Pancreas (tissue), 10 donors: ENCODE results near the gene IFI6. TPM values are rescaled to one million over a fixed set of nuclear protein-coding genes. Genes with fewer than 3 reads are reported as not detected.
A peak's percentile ranks its signal among the peaks of the same experiment; 100 is the strongest.

Source experiments
- ATAC-seq, 4 donors: fragments of 200-7000 bp; cut with Tn5 transposase; one replicate each; pipeline versions ENCODE4 v1.8.0 to v1.9.1; 2020; ENCODE audit warnings: mild to moderate bottlenecking in 4 of 4, moderate library complexity in 4 of 4
- DNase-seq, 6 donors: peaks; one replicate each; pipeline ENCODE4 v3.0.0-alpha.2; 2020
- FAIRE-seq: peaks from 2 replicates; lab custom pipeline; 2012; peaks lifted over from hg19 to GRCh38; lab: Jason Lieb, UNC
- H3K27ac ChIP-seq, 4 donors: fragments of 200-600 bp; sonication (generic); 1 replicate in 3 of 4; 2 replicates in 1 of 4; pipeline versions ENCODE4 v1.5.0 to v1.8.0; 2020
- H3K27me3 ChIP-seq, 4 donors: fragments of 200-600 bp; one replicate each; pipeline ENCODE4 v1.8.0; 2021
- H3K36me3 ChIP-seq, 3 donors: fragments of 200-600 bp; sonication (generic) in 1 of 3; one replicate each; pipeline versions ENCODE4 v1.5.0 to v1.8.0; 2020 to 2021
- H3K4me1 ChIP-seq, 3 donors: fragments of 200-600 bp; one replicate each; pipeline ENCODE4 v1.8.0; 2021
- H3K4me3 ChIP-seq, 4 donors: fragments of 200-600 bp; sonication (generic) in 2 of 4; one replicate each; pipeline versions ENCODE4 v1.5.0 to v1.8.0; 2020 to 2021
- H3K9me3 ChIP-seq, 4 donors: fragments of 200-600 bp; one replicate each; pipeline ENCODE4 v1.8.0; 2021
- WGBS, 2 donors: extraction: QIAGEN DNeasy Blood & Tissue Kit; methylation state at CpG; one replicate each; pipeline ENCODE4 v1.1.7; 2013; 5-methylcytosine and 5-hydroxymethylcytosine counted together
- intact Hi-C, 3 donors: fragments of 100-400 bp; cut with DNase I; formaldehyde crosslinking; loops; one replicate each; pipeline versions ENCODE4 v1.11.1 to v1.14.2; 2022
- polyA plus RNA-seq, 2 donors: library from polyadenylated mRNA; stranded (reverse); fragments of 200-250 nt; gene quantifications; one replicate each; pipeline ENCODE4 v1.2.3, GENCODE V29; 2013
- total RNA-seq, 6 donors: library from RNA; stranded (reverse); fragmentation: NEBNext Ultra II Directional in 4 of 6; extraction: Animal tissue kit (Norgen Biotek cat#: 25700) in 4 of 6; gene quantifications; one replicate each; pipeline versions ENCODE4 v1.2.1 to v1.2.4, GENCODE V29; 2021 to 2023
- TF ChIP-seq, protein P1 (sequence below), 4 donors: fragments of 200-600 bp; sonication (generic) in 3 of 4; IDR thresholded peaks; one replicate each; pipeline versions ENCODE4 v1.5.0 to v1.8.0; 2021; ENCODE audit warnings: antibody characterized with exemption in 4 of 4
- donor health status: healthy with polysubstance abuse.
- donor health status: DM: no; HTN: no; CAD: no; lungs with moderate emphysema.
- donor health status: DM: no; HTN: no; CAD: no.
- donor health status: control.
- donor health status: control.
- donor health status: Bipolar disorder and iron deficiency.
- donor health status: DM: yes; HTN: yes; CAD: no.
- donor health status: DM: no; HTN: no; CAD: no.
- donor health status: DM: no; HTN: no; CAD: no.
- donor health status: DM: yes; HTN: yes; CAD: no.

The IFI6 gene
- total and polyA plus RNA-seq, 8 donors, result 7.8 to 186 (median 38.4) TPM

DNA sequence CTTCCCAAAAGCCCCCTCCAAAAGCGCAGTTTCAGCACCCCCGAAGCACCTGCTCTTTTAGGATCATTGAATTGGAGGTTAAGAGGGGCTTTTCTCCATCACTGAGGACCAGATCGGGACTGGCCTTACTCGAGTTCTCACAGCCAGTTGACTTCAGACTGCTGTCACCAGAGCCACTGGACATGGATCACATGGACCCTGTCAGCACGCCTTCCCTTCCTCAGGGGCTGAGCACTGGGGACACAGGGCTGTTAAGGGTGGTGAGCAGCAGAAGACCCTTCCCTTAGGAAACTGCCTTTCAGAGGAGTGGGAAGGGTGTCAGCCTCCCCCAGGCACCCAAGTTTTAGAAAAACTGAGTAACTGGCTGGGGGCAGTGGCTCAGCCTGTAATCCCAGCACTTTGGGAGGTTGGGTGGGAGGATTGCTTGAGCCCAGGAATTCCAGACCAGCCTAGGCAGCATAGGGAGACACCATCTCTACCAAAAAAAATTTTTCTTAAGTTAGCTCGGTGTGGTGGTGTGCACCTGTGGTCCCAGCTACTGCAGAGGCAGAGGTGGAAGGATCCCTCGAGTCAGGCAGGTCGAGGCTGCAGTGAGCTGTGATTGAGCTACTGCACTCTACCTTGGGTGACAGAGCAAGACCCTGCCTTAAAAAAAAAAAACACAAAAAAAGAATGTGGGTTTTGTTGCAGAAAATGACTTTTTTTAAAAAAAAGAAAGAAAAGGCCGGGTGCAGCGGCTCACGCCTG lies 36.4 kb downstream of the IFI6 start:
- intact Hi-C loops, result no loop called here
- no peak for FAIRE-seq
- Histone ChIP-seq H3K9me3 (no peaks in the 10 kb centered on the region), H3K4me3 (no peak overlapping the region), H3K4me1 (no peaks in the 10 kb centered on the region), H3K27ac (peak overlapping the region in 1 of 4 donors; percentile 21), H3K27me3 (no peaks in the 10 kb centered on the region), H3K36me3 (no peaks in the 10 kb centered on the region)
- TF ChIP-seq, protein P1, sequence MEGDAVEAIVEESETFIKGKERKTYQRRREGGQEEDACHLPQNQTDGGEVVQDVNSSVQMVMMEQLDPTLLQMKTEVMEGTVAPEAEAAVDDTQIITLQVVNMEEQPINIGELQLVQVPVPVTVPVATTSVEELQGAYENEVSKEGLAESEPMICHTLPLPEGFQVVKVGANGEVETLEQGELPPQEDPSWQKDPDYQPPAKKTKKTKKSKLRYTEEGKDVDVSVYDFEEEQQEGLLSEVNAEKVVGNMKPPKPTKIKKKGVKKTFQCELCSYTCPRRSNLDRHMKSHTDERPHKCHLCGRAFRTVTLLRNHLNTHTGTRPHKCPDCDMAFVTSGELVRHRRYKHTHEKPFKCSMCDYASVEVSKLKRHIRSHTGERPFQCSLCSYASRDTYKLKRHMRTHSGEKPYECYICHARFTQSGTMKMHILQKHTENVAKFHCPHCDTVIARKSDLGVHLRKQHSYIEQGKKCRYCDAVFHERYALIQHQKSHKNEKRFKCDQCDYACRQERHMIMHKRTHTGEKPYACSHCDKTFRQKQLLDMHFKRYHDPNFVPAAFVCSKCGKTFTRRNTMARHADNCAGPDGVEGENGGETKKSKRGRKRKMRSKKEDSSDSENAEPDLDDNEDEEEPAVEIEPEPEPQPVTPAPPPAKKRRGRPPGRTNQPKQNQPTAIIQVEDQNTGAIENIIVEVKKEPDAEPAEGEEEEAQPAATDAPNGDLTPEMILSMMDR (IDR thresholded peaks at IDR 0.05), result no peak
- ATAC-seq, result no peak
- 87 to 94% methylated on average over 11 of the region's 11 CpGs for WGBS, 2 donors
- DNase-seq, result no peak

DNA sequence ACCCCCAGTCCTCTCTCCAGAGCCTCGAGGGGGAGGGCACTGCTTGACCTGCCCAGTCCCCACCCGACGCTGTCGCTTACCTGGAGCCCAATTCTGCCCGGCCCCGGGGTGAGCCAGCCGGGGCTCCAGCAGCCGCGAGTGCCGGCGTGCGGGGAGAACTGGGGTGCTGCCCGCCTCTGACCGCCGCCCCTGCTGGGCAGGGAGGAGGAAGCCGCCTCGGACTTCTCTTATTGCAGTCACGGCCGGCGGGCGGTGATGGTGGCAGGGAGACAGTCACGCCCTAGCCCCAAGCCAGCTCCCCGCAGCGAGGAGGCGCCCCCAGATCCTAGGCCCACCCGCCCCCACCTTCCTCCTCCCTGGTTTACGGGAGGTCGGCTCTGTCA lies 37.0 kb downstream of the IFI6 start, which contains the start of gene FGR:
Gene FGR (minus strand): TSS at position 201 of the 383 bp plus-strand sequence. CDS start 11,269 bp downstream, outside the sequence.
- DNase-seq (no peak), ATAC-seq (peak in 3 of 4 donors; percentile 24 to 34 (median 26)), FAIRE-seq (no peak)
- 57 to 58% methylated on average over 26 to 28 of the region's 28 CpGs for WGBS, 2 donors
- no peaks in the 10 kb centered on the region for H3K27me3 ChIP-seq
- H3K9me3 ChIP-seq, result no peaks in the 10 kb centered on the region
- no peaks in the 10 kb centered on the region for H3K4me1 ChIP-seq
- intact Hi-C loops, result no loop called here
- H3K4me3 ChIP-seq, result peak within 1 kb of the TSS in 2 of 4 donors; percentile 23 to 51
- TF ChIP-seq, protein P1 (IDR thresholded peaks at IDR 0.05), result no peak
- H3K27ac ChIP-seq, result peak within 1 kb of the TSS in 2 of 4 donors; percentile 21 to 28
- no peaks in the 10 kb centered on the region for H3K36me3 ChIP-seq

DNA sequence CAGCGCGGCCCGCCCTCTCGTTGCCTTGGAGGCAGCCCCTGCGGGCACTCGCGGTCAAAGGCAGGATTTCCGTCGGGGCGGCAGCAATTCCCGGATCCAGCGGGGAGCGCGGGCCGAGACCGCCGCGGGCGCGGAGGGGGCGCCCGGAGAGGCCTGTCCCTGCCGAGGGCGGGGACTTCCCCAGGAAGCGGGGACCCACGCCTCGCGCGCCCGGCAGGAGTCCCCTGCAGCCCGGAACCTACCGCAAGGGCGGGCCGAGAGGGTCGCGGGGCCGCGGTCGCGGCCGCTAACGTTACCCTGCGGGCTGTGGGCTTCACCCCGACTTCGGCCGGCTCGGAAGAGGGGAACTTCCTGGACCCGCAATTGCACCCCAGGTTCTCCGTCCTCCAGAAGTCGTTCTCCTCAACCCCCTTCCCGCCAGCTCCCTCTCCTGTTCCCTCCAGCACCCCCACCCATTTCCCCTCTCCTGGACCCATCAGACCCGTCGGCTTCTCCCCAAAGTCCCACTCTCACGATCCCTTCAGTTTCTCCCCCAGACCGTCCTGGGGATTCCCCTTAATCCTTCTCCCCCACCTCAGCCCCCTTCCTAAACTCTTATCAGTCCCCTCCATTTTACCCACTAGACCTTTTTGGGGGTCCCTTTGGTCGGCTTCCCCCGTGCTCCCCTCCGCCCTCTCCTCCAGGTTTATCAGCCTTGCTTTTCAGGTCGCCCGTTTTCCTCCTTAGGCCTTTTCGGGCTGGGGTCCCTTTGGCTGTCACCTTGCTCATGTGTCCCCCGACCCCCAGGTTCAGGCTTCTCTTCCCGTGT lies 37.6 kb downstream of the IFI6 start:
- ATAC-seq, result peak; percentile 38 to 63 (median 56)
- Histone ChIP-seq H3K4me3 (peak overlapping the region in 2 of 4 donors; percentile 23 to 51), H3K27ac (peak overlapping the region in 2 of 4 donors; percentile 21 to 28), H3K4me1 (no peaks in the 10 kb centered on the region), H3K27me3 (no peaks in the 10 kb centered on the region), H3K9me3 (no peaks in the 10 kb centered on the region), H3K36me3 (no peaks in the 10 kb centered on the region)
- TF ChIP-seq, protein P1 (IDR thresholded peaks at IDR 0.05), result no peak
- intact Hi-C loops, result no loop called here
- WGBS, 2 donors, result 11 to 14% methylated on average over 50 to 63 of the region's 63 CpGs
- no peak for DNase-seq
- FAIRE-seq, result no peak

DNA sequence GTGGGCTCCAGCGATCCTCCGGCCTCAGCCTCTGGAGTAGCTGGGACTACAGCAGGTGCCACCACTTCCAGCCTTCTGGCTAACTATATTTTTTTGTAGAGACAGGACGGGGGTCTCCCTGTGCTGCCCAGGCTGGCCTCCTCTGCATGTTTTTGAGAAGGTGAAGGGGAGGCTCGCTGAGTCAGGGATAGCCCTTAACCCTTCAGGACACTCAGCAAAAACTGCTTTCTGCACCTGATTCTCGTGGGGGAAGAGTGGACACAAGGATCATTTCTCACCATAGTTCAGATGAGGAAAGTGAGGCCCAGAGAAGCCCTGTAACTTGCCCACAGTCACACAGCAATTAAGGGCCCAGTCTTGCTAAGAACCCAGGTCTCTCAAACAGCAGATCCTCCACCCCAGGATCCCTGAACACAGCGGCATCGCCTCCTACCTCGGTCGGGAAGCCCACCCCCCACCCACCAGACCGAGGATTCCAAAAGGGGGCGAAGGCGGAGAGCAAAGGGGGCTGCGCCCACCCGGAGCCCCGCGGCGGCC lies 38.3 kb downstream of the IFI6 start:
- DNase-seq, result no peak
- Histone ChIP-seq H3K27ac (peak overlapping the region in 1 of 4 donors; percentile 28), H3K4me3 (peak overlapping the region in 2 of 4 donors; percentile 23 to 51), H3K27me3 (no peaks in the 10 kb centered on the region), H3K9me3 (no peaks in the 10 kb centered on the region), H3K36me3 (no peaks in the 10 kb centered on the region), H3K4me1 (no peaks in the 10 kb centered on the region)
- WGBS, 2 donors, result 38 to 47% methylated on average over 16 to 17 of the region's 17 CpGs
- intact Hi-C loops, result no loop called here
- FAIRE-seq, result no peak
- TF ChIP-seq, protein P1 (IDR thresholded peaks at IDR 0.05), result no peak
- ATAC-seq, result no peak
